Measurements from ENCODE around the gene PIGZ.

DNA sequence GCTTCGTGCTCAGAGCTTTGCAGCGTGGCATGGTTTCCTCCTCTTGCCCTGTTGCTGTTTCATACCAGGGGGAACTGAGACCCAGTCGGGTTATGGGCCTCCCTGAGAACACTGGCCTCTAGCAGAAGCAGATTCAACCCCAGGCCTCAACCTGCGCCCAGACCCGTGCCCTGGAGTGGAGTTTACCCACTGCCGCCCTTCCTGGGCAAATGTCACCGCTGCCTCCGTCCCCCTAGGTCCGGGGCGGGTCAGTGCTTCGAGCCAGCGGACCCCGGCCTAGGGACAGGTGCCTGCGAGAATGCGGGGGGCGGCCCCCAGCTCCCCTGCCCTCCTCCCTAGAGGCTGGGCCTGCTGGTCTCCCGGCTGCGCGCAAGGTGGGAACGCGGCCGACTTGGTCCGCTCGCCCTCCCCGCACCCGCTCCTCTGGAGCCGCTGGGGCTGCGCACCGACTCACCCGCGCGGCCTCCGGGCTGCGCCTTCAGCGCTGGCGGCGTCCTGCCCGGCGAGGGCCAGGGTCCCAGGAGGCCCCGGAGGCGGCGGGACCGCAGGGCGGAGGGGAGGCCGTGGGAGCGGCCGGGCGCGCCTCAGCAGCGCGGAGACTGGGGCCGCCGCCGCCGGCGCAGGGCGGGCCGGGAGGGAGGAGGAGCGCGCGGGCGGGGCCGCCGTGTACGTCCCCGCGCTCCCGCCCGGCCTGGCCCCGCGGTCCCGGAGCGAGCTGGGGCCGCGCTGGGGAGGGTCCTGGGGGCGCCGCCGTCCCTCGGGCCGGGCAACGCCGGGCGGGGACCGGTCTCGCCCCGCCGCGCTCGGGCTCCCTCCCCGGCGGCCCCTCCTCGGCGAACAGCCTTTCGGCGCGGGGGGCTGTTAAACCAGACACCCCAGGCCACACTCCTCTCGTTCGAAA lies at the start of gene PIGZ:
- no peak for TF ChIP-seq POLR2A (IDR thresholded peaks at IDR 0.05)
- TF ChIP-seq, protein P1, sequence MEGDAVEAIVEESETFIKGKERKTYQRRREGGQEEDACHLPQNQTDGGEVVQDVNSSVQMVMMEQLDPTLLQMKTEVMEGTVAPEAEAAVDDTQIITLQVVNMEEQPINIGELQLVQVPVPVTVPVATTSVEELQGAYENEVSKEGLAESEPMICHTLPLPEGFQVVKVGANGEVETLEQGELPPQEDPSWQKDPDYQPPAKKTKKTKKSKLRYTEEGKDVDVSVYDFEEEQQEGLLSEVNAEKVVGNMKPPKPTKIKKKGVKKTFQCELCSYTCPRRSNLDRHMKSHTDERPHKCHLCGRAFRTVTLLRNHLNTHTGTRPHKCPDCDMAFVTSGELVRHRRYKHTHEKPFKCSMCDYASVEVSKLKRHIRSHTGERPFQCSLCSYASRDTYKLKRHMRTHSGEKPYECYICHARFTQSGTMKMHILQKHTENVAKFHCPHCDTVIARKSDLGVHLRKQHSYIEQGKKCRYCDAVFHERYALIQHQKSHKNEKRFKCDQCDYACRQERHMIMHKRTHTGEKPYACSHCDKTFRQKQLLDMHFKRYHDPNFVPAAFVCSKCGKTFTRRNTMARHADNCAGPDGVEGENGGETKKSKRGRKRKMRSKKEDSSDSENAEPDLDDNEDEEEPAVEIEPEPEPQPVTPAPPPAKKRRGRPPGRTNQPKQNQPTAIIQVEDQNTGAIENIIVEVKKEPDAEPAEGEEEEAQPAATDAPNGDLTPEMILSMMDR (IDR thresholded peaks at IDR 0.05), result no peak
